KOPT-K1 (cell line): ENCODE data around the gene BLVRB.
"Not testable (repeated sequence)": the region's sequence is repeated elsewhere in the genome, so short reads cannot be mapped to it uniquely, and the experiment has no call there.

ENCODE experiments used
- H3K27ac ChIP-seq: fragments of 200-600 bp; sonication (generic); 2 replicates; pipeline ENCODE4 v1.5.1; 2016; ENCODE audit warnings: antibody characterized with exemption, mild to moderate bottlenecking, low read depth, low read length; ENCODE audit not compliant: poor library complexity, severe bottlenecking
- H3K36me3 ChIP-seq: fragments of 200-600 bp; sonication (generic); 2 replicates; pipeline ENCODE4 v1.5.1; 2017; ENCODE audit warnings: antibody characterized with exemption, mild to moderate bottlenecking, low read length, moderate library complexity; ENCODE audit not compliant: insufficient read depth
- H3K9me3 ChIP-seq: fragments of 200-600 bp; sonication (generic); 2 replicates; pipeline ENCODE4 v1.5.1; 2017; ENCODE audit warnings: antibody characterized with exemption, low read length, mild to moderate bottlenecking; ENCODE audit not compliant: insufficient read depth, poor library complexity, severe bottlenecking

BLVRB gene

GRCh38 chr19:40466219-40466984 lies 857 bp upstream of the BLVRB start:
- Histone ChIP-seq H3K27ac (no peak overlapping the region), H3K36me3 (no peaks in the 10 kb centered on the region), H3K9me3 (no peaks in the 10 kb centered on the region)

GRCh38 chr19:40465025-40465556 lies 454 bp downstream of the BLVRB start:
- Histone ChIP-seq H3K36me3 (no peaks in the 10 kb centered on the region), H3K27ac (peak overlapping the region; percentile 26), H3K9me3 (no peaks in the 10 kb centered on the region)

GRCh38 chr19:40464059-40465024 lies 1.2 kb downstream of the BLVRB start:
- H3K27ac ChIP-seq, result no peak overlapping the region
- no peaks in the 10 kb centered on the region for H3K36me3 ChIP-seq
- H3K9me3 ChIP-seq, result no peaks in the 10 kb centered on the region

GRCh38 chr19:40463587-40464037 lies 1.9 kb downstream of the BLVRB start:
- not testable (repeated sequence) for H3K9me3 ChIP-seq, H3K27ac ChIP-seq, H3K36me3 ChIP-seq

GRCh38 chr19:40461669-40462221 lies 3.8 kb downstream of the BLVRB start:
- Histone ChIP-seq H3K9me3 (no peaks in the 10 kb centered on the region), H3K27ac (no peak overlapping the region), H3K36me3 (no peaks in the 10 kb centered on the region)

GRCh38 chr19:40460185-40460584 lies 5.4 kb downstream of the BLVRB start:
- Histone ChIP-seq H3K27ac (no peak overlapping the region), H3K36me3 (no peaks in the 10 kb centered on the region), H3K9me3 (no peaks in the 10 kb centered on the region)

GRCh38 chr19:40458597-40458974 lies 7.0 kb downstream of the BLVRB start:
- Histone ChIP-seq H3K36me3 (no peaks in the 10 kb centered on the region), H3K9me3 (no peaks in the 10 kb centered on the region), H3K27ac (no peak overlapping the region)

- no peak overlapping the region for H3K27ac ChIP-seq
- no peaks in the 10 kb centered on the region for H3K9me3 ChIP-seq
- H3K36me3 ChIP-seq, result no peaks in the 10 kb centered on the region
These were observed 7.5 kb downstream of the BLVRB start for GRCh38 chr19:40457953-40458596.

- Histone ChIP-seq H3K27ac (no peak overlapping the region), H3K36me3 (no peaks in the 10 kb centered on the region), H3K9me3 (no peaks in the 10 kb centered on the region)
These were observed 8.5 kb downstream of the BLVRB start for GRCh38 chr19:40457048-40457447.

GRCh38 chr19:40453943-40454342 lies 11.6 kb downstream of the BLVRB start:
- H3K36me3 ChIP-seq, H3K27ac ChIP-seq, H3K9me3 ChIP-seq: not testable (repeated sequence)

- no peak overlapping the region for H3K27ac ChIP-seq
- H3K36me3 ChIP-seq, result no peaks in the 10 kb centered on the region
- H3K9me3 ChIP-seq, result no peaks in the 10 kb centered on the region
These were observed 12.3 kb downstream of the BLVRB start for GRCh38 chr19:40453151-40453735.

- H3K27ac ChIP-seq, result no peak overlapping the region
- no peaks in the 10 kb centered on the region for H3K9me3 ChIP-seq
- no peaks in the 10 kb centered on the region for H3K36me3 ChIP-seq
These were observed 13.5 kb downstream of the BLVRB start for GRCh38 chr19:40452016-40452415.

- H3K36me3 ChIP-seq, result no peaks in the 10 kb centered on the region
- no peaks in the 10 kb centered on the region for H3K9me3 ChIP-seq
- no peak overlapping the region for H3K27ac ChIP-seq
These were observed 14.9 kb downstream of the BLVRB start for GRCh38 chr19:40450664-40451063.

- Histone ChIP-seq H3K9me3 (no peaks in the 10 kb centered on the region), H3K36me3 (no peaks in the 10 kb centered on the region), H3K27ac (no peak overlapping the region)
These were observed 16.0 kb downstream of the BLVRB start for GRCh38 chr19:40449506-40449905.
